Osteoblast (primary cell): ENCODE results near the gene ELMO1. TPM values are rescaled to one million over a fixed set of nuclear protein-coding genes. Genes with fewer than 3 reads are reported as not detected.

Source experiments
- DNase-seq: peaks from one replicate; pipeline ENCODE4 v3.0.0; 2011; ENCODE audit warnings: low spot score, mixed read lengths; ENCODE audit not compliant: insufficient read length; ENCODE audit errors: missing footprints
- H2AFZ ChIP-seq: 2 replicates; pipeline ENCODE4 v1.6.0; 2011; ENCODE audit warnings: mild to moderate bottlenecking, low read length
- H3K27ac ChIP-seq: 2 replicates; pipeline ENCODE4 v1.5.1; 2011; ENCODE audit warnings: mild to moderate bottlenecking, low read depth, low read length, moderate library complexity
- H3K27me3 ChIP-seq: 2 replicates; pipeline ENCODE4 v1.6.0; 2012; ENCODE audit warnings: mild to moderate bottlenecking, control low read depth, inconsistent platforms, low read length, moderate library complexity; ENCODE audit not compliant: insufficient read depth
- H3K36me3 ChIP-seq: 2 replicates; pipeline ENCODE4 v1.5.1; 2011; ENCODE audit warnings: mild to moderate bottlenecking, low read length, control low read depth, moderate library complexity; ENCODE audit not compliant: insufficient read depth
- H3K4me1 ChIP-seq: 2 replicates; pipeline ENCODE4 v1.5.1; 2011; ENCODE audit warnings: mild to moderate bottlenecking, low read length, control low read depth, moderate library complexity; ENCODE audit not compliant: insufficient read depth
- H3K4me2 ChIP-seq: 2 replicates; pipeline ENCODE4 v1.6.0; 2011; ENCODE audit warnings: mild to moderate bottlenecking, low read length; ENCODE audit not compliant: insufficient read depth
- H3K4me3 ChIP-seq: fragments of 200-600 bp; sonication (generic); 3 replicates; pipeline ENCODE4 v1.5.1; 2012; ENCODE audit warnings: mild to moderate bottlenecking, low read length, inconsistent platforms; ENCODE audit not compliant: insufficient read depth
- H3K79me2 ChIP-seq: 2 replicates; pipeline ENCODE4 v1.6.0; 2012; ENCODE audit warnings: mild to moderate bottlenecking, low read length, control low read depth, inconsistent platforms; ENCODE audit not compliant: insufficient read depth
- H3K9me3 ChIP-seq: 2 replicates; pipeline ENCODE4 v1.5.1; 2011; ENCODE audit warnings: low read depth, low read length, control low read depth
- H4K20me1 ChIP-seq: 2 replicates; pipeline ENCODE4 v1.6.0; 2012; ENCODE audit warnings: mild to moderate bottlenecking, low read length, control low read depth; ENCODE audit not compliant: insufficient read depth
- CTCF ChIP-seq: IDR thresholded peaks from 2 replicates; pipeline ENCODE4 v1.5.1; 2011; ENCODE audit warnings: mild to moderate bottlenecking, low read depth, low read length, moderate library complexity; ENCODE audit errors: extremely low read depth
- total RNA-seq: library from RNA; depleted of rRNA; stranded (reverse); fragments of >200 nt; gene quantifications from 2 replicates; pipeline ENCODE4 v1.2.3, GENCODE V29; 2012

Gene ELMO1
- total RNA-seq, 1 donor = 2.2 TPM

- no peak for TF ChIP-seq CTCF
- Histone ChIP-seq H3K27me3 (no peaks in the 10 kb centered on the region), H3K36me3 (no peaks in the 10 kb centered on the region), H2AFZ (no peak overlapping the region), H3K79me2 (no peaks in the 10 kb centered on the region), H3K4me3 (no peak overlapping the region), H4K20me1 (no peaks in the 10 kb centered on the region), H3K27ac (no peak overlapping the region), H3K4me1 (no peaks in the 10 kb centered on the region), H3K9me3 (peaks cover 4% of the 10 kb centered on the region), H3K4me2 (no peak overlapping the region)
- DNase-seq = no peak
These were observed 23.7 kb downstream of the ELMO1 start for GRCh38 chr7:37424995-37425394.

DNA sequence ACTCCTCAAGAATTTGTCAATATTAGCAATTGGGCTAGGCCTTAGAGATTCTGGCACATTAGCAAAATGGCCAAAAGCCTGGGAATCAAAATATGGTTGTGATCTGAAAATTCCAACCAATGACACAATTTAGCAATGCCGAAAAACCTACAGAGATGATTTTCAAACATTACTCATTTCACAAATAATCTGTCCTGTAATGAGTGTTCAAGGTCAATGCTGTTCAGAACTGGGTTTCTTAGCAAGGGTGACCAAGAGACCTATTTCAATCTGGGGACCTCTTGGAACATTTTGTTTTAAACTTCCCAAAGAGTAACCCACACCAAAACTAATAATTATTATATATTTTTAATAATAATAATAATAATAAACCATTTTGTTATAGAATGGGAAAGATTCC is 24.1 kb downstream of the ELMO1 start:
- Histone ChIP-seq H2AFZ (no peak overlapping the region), H3K36me3 (no peaks in the 10 kb centered on the region), H3K4me1 (no peaks in the 10 kb centered on the region), H3K79me2 (no peaks in the 10 kb centered on the region), H4K20me1 (no peaks in the 10 kb centered on the region), H3K9me3 (peaks cover 4% of the 10 kb centered on the region), H3K4me2 (no peak overlapping the region), H3K27ac (no peak overlapping the region), H3K4me3 (no peak overlapping the region), H3K27me3 (no peaks in the 10 kb centered on the region)
- TF ChIP-seq CTCF = no peak
- DNase-seq = no peak

DNA sequence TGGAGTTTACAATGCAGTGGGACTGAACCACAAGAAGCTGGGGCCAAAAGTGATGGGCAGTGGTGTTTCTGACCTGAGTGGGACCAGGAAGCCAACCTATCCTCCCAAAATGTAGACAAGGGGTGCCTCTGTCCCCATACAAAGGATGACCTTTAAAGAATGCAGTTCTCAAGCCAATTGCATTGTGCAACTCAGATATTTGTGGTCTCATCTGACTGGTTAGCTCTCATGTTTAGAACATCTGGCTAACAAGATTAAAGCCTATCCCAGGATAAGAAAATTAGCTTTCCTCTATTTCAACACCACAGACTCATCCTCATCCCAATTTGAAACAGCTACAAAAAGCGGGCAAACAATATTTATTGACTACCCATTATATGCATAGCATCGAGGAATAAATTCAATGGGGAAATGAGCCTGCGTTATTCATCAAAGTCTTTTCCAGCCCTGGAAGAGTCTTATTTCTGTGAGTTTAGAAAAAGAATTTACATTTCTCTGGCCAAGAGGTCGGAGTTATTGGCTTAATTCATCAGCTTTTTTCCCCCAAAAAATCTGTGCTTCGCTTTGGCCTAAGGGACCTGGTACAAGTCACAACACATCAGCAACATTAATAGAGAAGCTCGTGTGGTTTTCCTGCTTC is 26.7 kb downstream of the ELMO1 start:
- Histone ChIP-seq H3K4me1 (no peaks in the 10 kb centered on the region), H3K9me3 (peaks cover 4% of the 10 kb centered on the region), H4K20me1 (no peaks in the 10 kb centered on the region), H3K27ac (no peak overlapping the region), H3K36me3 (no peaks in the 10 kb centered on the region), H3K4me2 (no peak overlapping the region), H3K4me3 (no peak overlapping the region), H3K79me2 (no peaks in the 10 kb centered on the region), H3K27me3 (no peaks in the 10 kb centered on the region), H2AFZ (no peak overlapping the region)
- no peak for DNase-seq
- no peak for TF ChIP-seq CTCF

DNA sequence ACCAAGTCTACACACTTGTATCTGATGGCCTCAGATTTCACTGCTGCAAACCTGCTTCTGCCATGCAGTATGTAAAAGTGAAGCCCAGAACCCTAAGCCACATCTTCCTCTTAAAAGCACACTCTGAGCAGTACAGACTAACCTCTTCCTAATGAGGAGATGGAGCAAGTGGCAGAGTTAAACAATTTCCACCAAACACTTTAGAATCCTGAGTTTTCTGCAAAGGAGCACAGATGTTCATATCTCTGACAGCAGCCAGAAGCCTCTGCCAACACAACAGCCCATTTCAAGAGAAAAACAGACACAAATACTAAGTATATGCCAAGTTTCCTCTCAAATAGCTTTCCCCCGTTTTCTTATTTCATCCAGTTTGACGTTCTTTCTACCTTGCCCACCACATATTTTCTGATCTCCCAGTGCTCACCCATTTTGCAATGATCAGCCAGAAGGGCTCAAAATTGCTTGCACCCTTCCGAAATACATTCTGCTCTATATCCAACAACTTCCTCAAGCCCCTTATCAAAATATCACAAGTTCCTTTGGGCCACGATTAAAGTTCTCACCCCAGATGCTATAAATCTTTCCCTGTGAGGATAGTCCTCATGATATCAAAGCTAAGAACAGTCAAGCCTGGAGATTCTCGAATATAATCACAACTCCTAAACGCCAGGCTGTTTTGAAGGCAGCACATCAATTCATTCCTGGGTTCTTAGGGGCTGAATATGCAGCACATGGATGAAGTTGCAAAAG is 27.5 kb downstream of the ELMO1 start:
- no peaks in the 10 kb centered on the region for H3K79me2 ChIP-seq
- no peaks in the 10 kb centered on the region for H3K36me3 ChIP-seq
- H3K27ac ChIP-seq = no peak overlapping the region
- peaks cover 4% of the 10 kb centered on the region for H3K9me3 ChIP-seq
- DNase-seq = no peak
- no peaks in the 10 kb centered on the region for H3K4me1 ChIP-seq
- no peaks in the 10 kb centered on the region for H4K20me1 ChIP-seq
- H2AFZ ChIP-seq = no peak overlapping the region
- no peak for TF ChIP-seq CTCF
- H3K4me2 ChIP-seq = no peak overlapping the region
- H3K27me3 ChIP-seq = no peaks in the 10 kb centered on the region
- no peak overlapping the region for H3K4me3 ChIP-seq
